Stimulated activated CD4-positive, alpha-beta T cell treated with anti-CD3 and anti-CD28 coated beads, TNF-alpha, amount 100 ng/mL, for 24 hours (primary cell): ENCODE data around the gene CFTR.

Experiments used
- DNase-seq, 3 experiments: peaks; one replicate each; pipeline ENCODE4 v3.0.0-alpha.2; 2020; ENCODE audit warnings: low read depth in 3 of 3

CFTR gene

DNA sequence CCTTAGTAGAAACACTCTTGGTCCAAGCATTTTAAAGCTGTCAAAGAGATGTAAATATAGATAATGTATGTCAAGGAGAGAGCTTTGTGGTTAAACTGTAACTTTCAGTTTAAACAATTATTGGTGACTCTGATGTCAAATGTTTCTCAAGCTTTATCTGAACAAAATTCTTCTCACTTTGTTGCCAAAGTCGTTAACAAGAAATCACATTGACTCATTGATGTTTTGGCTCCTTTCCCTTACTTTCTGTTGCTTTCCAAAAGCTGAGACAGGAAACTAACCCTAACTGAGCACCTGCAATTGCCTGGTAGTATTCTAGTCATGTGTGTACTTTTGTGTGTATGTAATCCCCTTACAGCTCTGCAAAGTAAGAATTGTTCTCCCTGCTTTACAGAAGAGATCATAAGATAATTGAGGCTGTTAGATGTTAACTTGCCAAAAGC lies 108.5 kb downstream of the CFTR start:
- DNase-seq, result no peak

DNA sequence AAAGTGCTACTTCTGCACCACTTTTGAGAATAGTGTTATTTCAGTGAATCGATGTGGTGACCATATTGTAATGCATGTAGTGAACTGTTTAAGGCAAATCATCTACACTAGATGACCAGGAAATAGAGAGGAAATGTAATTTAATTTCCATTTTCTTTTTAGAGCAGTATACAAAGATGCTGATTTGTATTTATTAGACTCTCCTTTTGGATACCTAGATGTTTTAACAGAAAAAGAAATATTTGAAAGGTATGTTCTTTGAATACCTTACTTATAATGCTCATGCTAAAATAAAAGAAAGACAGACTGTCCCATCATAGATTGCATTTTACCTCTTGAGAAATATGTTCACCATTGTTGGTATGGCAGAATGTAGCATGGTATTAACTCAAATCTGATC lies 110.4 kb downstream of the CFTR start:
- DNase-seq, result no peak

DNA sequence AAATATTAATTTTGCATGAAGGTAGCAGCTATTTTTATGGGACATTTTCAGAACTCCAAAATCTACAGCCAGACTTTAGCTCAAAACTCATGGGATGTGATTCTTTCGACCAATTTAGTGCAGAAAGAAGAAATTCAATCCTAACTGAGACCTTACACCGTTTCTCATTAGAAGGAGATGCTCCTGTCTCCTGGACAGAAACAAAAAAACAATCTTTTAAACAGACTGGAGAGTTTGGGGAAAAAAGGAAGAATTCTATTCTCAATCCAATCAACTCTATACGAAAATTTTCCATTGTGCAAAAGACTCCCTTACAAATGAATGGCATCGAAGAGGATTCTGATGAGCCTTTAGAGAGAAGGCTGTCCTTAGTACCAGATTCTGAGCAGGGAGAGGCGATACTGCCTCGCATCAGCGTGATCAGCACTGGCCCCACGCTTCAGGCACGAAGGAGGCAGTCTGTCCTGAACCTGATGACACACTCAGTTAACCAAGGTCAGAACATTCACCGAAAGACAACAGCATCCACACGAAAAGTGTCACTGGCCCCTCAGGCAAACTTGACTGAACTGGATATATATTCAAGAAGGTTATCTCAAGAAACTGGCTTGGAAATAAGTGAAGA lies 112.3 kb downstream of the CFTR start:
- DNase-seq, result no peak

DNA sequence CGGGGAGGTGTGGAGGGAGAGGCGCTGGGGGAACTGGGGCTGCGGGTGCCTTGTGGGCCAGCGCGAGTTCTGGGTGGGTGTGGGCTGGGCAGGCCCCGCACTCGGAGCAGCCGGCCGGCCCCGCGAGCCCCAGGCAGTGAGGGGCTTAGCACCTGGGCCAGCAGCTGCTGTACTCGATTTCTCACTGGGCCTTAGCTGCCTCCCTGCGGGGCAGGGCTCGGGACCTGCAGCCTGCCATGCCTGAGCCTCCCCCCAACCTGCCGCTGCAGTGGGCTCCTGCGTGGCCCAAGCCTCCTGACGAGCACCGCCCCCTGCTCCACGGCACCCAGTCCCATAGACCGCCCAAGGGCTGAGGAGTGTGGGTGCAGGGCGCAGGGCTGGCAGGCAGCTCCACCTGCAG lies 116.3 kb downstream of the CFTR start:
- DNase-seq, result no peak

DNA sequence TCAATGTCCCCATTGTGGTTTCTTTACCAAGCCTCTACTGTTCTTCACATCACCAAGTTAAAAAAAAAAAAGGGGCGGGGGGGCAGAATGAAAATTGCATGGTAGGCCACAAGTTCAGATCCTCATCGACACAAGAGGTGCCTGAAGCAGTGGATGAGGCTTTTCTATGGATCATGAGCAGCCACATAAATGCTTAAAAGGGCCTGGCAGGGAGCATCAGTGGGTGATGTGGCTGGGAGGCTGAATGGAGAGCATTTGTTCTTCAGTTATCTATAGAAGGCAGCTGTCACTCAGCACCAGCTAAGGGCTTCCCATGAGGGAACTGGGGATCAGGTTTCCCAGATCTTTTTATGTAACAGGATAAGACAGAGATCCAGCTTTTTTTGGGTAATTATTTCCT lies 117.9 kb downstream of the CFTR start:
- no peak for DNase-seq

DNA sequence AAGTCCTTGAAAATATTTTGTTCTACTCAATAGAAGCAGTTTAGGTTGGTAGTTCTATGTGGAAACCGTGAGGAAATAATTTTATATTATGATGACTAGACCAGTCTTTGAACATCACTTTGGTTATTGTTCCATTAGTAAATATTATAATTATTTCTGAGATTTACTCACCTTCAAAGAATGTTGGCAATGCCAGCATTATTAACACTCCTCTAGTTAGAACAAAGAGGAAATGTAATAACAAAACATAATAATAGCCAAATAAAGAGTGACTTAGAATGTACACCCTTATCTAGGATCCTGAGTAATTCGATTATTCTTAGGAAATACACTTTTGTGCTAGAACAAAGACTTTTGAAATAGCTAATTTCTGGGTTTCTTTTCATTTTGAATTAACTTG lies 121.1 kb downstream of the CFTR start:
- DNase-seq, result no peak

GRCh38 chr7:117603627-117604026 lies 123.8 kb downstream of the CFTR start:
- no peak for DNase-seq

DNA sequence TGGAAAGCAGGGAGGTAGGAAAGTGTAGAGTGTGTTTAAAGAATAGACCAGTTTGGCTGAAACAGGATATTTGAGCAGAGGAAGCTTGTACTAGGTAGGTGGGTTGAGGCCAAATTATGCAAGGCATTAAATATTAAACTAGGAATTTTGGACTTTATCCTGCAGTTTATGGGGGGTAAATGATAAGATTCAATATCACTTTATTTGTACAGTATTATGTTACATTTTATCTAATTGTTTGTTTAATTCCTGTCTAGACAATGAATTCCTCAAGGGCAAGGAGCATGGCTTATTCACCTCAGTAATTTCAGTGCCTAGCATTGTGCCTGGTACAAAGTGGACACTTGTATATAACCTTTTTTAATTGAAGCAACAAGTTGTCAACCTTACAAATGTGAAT lies 125.9 kb downstream of the CFTR start:
- no peak for DNase-seq

DNA sequence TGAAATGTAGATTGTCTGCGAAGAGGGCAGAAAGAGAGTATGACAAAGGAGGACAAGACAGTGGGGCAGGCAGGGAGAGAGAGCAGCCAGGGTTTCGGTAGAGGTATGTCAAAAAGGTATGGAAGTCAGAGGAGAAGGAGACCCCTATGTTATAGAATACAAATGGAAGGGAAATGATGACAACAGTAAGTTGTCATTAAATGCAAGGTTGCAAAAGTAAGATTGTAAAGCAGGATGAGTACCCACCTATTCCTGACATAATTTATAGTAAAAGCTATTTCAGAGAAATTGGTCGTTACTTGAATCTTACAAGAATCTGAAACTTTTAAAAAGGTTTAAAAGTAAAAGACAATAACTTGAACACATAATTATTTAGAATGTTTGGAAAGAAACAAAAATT lies 126.3 kb downstream of the CFTR start:
- no peak for DNase-seq

DNA sequence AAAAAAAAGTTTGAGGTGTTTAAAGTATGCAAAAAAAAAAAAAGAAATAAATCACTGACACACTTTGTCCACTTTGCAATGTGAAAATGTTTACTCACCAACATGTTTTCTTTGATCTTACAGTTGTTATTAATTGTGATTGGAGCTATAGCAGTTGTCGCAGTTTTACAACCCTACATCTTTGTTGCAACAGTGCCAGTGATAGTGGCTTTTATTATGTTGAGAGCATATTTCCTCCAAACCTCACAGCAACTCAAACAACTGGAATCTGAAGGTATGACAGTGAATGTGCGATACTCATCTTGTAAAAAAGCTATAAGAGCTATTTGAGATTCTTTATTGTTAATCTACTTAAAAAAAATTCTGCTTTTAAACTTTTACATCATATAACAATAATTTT lies 130.6 kb downstream of the CFTR start:
- no peak for DNase-seq

- no peak for DNase-seq
Measured at GRCh38 chr7:117612637-117613036, 132.8 kb downstream of the CFTR start.

- no peak for DNase-seq
Measured at GRCh38 chr7:117616694-117617093, 136.9 kb downstream of the CFTR start.

DNA sequence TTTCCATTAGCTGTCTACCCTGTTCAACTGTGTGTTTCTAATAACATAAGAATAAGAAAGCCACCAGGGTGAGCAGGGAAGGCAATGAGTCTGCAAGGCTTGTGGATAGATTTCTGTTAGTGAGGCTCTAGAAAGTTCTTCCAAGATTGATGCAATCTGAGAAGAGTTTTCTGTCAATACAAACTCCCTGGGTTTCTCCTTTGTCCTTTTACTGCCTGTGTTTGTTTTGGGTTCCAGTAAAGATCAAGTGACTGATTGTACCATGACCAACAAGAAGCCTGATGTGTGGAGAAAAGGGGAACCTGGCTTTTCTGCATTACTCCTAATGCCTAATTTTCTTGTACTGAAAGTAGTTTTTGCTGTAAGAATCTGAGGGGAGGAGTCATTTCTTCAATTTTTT lies 139.9 kb downstream of the CFTR start:
- DNase-seq, result no peak

GRCh38 chr7:117621075-117621618 lies 141.3 kb downstream of the CFTR start:
- DNase-seq, result no peak

DNA sequence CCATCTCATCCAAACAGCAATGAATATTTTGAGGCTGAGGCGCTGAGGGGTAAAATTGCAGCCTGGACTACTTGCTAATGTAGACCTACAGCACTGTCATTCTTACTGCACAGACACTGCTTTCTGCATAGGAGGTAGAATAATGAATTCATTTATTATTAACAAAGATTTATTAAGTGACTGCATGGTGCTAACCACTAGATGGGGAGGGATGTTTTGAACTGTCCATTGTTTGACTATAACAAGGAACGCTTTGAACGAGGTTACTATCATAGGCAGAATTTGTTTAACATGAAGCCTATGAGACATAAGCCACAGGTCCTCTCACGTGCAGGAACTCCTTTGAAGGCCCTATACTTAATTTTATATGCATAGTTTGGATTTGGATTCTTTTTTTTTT lies 143.8 kb downstream of the CFTR start:
- no peak for DNase-seq

- DNase-seq, result no peak
Measured at GRCh38 chr7:117630501-117630900, 150.7 kb downstream of the CFTR start.

DNA sequence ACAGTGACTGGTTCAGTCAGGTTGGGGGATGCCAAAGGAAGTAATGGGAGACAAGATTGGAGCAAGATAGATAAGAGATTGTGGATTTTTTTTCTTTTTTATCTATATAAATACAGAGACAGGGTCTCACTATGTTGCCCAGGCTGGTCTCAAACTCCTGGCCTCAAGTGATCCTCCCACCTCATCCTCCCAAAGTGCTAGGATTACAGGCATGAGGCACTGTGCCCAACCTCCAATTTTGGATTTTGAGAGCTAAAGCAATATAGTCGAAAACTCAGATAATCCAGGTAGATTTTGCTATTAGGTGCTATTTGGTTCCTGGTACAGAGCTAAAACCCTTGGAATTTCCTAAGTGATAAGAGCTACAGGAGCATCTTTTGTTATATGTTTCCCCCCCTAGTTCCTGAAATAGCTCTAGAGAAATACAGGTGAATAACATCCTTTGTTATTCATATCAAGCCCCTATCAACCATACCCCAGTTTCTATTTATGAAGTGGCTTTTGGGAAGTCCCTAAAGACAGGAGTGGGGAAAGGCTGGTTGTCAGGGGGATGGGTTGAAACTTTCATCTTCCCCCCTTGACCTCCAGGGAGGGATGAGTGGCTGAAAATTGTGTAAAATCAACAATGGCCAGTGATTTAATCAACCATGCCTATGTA lies 151.2 kb downstream of the CFTR start:
- no peak for DNase-seq

DNA sequence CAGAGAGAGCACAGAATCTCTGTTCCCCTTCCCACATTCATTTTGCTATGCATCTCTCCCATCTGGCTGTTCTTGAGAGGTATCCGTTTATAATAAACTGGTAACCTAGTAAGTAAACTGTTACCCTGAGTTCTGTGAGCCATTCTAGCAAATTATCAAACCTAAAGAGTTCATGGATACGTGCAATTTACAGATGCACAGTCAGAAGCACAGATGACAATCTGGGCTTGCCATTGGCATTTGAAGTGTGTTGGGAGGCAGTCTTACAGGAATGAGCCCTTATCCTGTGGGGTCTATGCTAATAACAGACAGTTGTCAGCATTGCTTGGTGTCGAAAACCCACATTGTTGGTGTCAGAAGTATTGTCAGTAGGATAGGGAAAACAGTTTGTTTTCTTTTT lies 151.8 kb downstream of the CFTR start:
- DNase-seq, result no peak

DNA sequence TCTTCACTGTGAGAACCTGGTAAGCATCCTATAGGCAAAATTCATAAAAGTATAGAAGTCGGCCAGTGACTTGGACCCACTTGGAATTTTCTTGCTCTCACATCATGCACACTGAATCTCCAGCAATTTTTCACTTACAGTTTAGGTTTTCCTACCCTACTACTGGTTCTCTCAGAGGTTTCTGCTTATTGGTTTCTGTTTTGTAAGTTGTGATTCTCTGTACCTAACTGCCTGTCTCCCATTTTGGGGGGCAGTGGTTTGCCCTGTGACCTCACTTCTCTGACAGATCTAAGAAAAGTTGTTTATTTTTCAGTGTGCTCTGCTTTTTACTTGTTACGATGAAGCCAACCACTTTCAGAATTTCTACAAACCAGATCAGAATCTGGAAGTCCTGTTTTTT lies 158.1 kb downstream of the CFTR start:
- no peak for DNase-seq

- DNase-seq, result no peak
Measured at GRCh38 chr7:117639966-117640365, 160.1 kb downstream of the CFTR start.

- DNase-seq, result no peak
Measured at GRCh38 chr7:117640465-117640864, 160.6 kb downstream of the CFTR start.

- no peak for DNase-seq
Measured at GRCh38 chr7:117645481-117646165, 165.8 kb downstream of the CFTR start.
